Measurements from ENCODE around the gene XAB2.

Gene XAB2

DNA sequence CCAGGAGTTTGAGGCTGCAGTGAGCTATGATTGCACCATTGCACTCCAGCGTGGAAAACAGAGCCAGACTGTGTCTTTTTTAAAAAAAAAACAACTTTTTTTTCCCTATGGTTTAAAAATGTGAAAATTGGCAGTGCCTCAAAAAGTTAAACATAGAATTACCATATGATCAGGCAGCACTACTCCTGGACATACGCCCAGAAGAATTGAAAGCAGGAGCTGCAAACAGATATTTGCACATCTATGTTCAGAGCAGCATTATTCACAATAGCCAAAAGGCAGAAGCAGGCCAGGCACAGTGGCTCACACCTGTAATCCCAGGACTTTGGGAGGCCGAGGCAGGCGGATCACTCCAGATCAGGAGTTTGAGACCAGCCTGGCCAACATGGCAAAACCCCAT lies 35.7 kb upstream of the XAB2 start:
- Histone ChIP-seq H3K27me3 (ENCODE audit: control insufficient read depth in 1 of 2, insufficient read depth in 2 of 2, low read length in 2 of 2) (peaks cover 0 to 6% of the 10 kb centered on the region in 2 donors), H3K9me3 (ENCODE audit: low read length) (no peaks in the 10 kb centered on the region), H3K4me1 (ENCODE audit: insufficient read depth, low read length) (no peaks in the 10 kb centered on the region), H3K9ac (ENCODE audit: low read length) (no peak overlapping the region), H3K4me3 (ENCODE audit: low read depth in 1 of 2, low read length in 2 of 2) (no peak overlapping the region), H3K36me3 (ENCODE audit: insufficient read depth, low read length) (no peaks in the 10 kb centered on the region), H3K27ac (ENCODE audit: low read depth, low read length) (no peak overlapping the region)

DNA sequence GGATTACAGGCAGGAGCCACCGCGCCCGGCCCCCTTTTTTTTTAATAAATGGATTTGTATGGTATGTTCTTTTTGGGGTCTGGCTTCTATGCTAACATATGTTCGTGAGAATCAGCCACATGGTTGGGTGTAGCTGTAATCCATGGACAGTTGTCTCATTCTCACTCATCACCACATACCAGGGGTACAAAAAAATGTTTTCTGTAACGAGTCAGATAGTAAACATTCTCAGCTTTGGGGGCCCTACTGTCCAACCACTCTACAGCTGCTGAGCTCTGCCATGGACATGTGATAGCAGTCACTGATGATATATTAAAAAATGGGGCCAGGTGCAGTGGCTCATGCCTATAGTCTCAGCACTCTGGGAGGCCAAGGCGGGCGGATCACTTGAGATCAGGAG lies 34.4 kb upstream of the XAB2 start:
- no peak overlapping the region for H3K4me3 ChIP-seq (ENCODE audit: low read depth in 1 of 2, low read length in 2 of 2)
- H3K9ac ChIP-seq (ENCODE audit: low read length), result no peak overlapping the region
- H3K36me3 ChIP-seq (ENCODE audit: insufficient read depth, low read length), result no peaks in the 10 kb centered on the region
- no peak overlapping the region for H3K27ac ChIP-seq (ENCODE audit: low read depth, low read length)
- no peaks in the 10 kb centered on the region for H3K27me3 ChIP-seq (ENCODE audit: control insufficient read depth in 1 of 2, insufficient read depth in 2 of 2, low read length in 2 of 2)
- no peaks in the 10 kb centered on the region for H3K9me3 ChIP-seq (ENCODE audit: low read length)
- H3K4me1 ChIP-seq (ENCODE audit: insufficient read depth, low read length), result no peaks in the 10 kb centered on the region

DNA sequence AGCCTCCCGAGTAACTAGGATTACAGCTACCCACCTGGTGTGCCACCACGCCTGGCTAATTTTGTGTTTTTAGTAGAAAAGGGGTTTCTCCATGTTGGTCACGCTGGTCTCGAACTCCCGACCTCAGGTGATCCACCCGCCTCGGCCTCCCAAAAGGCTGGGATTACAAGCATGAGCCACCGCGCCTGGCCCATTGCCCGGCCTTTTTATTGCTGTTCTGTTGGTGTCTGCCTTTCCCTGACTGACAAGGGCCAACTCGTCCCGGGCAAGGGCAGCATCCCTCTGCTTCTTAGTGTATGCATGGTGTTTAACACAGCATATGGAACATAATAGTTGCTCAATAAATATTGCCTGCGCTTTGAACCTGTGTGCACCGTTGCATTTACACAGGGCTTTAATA lies 33.3 kb upstream of the XAB2 start:
- Histone ChIP-seq H3K9ac (ENCODE audit: low read length) (no peak overlapping the region), H3K27ac (ENCODE audit: low read depth, low read length) (no peak overlapping the region), H3K4me3 (ENCODE audit: low read depth in 1 of 2, low read length in 2 of 2) (no peak overlapping the region), H3K36me3 (ENCODE audit: insufficient read depth, low read length) (no peaks in the 10 kb centered on the region), H3K9me3 (ENCODE audit: low read length) (no peaks in the 10 kb centered on the region), H3K4me1 (ENCODE audit: insufficient read depth, low read length) (no peaks in the 10 kb centered on the region), H3K27me3 (ENCODE audit: control insufficient read depth in 1 of 2, insufficient read depth in 2 of 2, low read length in 2 of 2) (no peaks in the 10 kb centered on the region)

DNA sequence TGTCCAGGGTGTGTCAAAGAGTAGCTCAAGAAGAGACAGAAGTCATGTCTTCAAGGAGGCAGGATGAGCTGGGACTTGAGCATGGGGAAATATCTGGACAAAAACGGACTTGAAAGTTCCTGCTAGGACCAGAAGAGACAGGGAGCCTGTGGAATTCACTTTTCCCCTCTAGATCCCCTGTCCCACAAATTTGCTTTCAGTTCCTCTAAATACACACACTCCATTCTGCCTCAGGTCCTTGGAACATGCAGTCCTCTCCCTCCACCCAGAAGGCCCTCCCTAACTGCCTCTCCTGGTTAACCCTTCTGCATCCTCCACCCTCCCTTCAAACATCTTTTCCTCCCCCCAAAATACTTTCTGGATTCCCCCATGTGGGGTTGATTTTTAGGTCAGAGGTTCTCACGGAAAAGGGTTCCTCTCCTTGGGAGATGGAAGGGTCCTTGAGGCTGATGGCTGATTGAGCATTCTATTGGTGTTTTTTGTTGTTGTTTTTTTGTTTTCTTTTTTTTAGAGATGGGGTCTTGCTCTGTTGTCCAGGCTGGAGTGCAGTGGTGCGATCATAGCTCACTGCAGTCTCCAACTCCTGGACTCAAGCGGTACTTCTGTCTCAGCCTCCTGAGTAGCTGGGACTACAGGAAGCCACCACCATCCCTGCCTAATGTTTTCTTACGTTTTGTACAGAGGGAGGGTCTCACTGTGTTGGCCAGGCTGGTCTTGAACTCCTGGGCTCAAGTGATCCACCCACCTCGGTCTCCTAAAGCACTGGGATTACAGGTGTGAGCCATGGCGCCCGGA lies 32.6 kb upstream of the XAB2 start:
- Histone ChIP-seq H3K4me1 (ENCODE audit: insufficient read depth, low read length) (no peaks in the 10 kb centered on the region), H3K9me3 (ENCODE audit: low read length) (no peaks in the 10 kb centered on the region), H3K27ac (ENCODE audit: low read depth, low read length) (no peak overlapping the region), H3K4me3 (ENCODE audit: low read depth in 1 of 2, low read length in 2 of 2) (no peak overlapping the region), H3K27me3 (ENCODE audit: control insufficient read depth in 1 of 2, insufficient read depth in 2 of 2, low read length in 2 of 2) (no peaks in the 10 kb centered on the region), H3K36me3 (ENCODE audit: insufficient read depth, low read length) (no peaks in the 10 kb centered on the region), H3K9ac (ENCODE audit: low read length) (no peak overlapping the region)

DNA sequence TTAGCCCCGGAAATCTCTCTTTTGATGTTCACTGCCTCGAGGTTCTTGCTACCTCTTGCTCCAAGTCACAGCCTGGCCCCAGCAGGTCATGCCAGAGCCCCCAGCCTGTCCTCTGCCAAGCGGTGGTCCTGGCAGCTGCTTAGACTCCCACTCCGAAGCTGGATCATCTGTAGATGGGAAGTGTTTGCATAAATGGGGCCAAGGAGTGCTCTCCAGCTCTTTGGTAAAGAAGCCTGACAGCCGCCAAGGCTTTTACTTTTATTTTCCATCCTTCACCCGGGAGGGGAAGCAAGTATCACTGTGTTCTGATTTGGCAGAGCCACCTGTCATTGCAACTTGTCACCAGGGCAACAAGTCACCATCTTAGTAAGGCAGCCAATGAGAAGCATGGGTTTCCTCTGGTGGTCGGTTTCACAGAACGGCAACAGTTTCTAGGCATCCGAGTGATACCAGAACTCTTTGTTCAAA lies 28.9 kb upstream of the XAB2 start:
- H3K36me3 ChIP-seq (ENCODE audit: insufficient read depth, low read length), result no peaks in the 10 kb centered on the region
- no peaks in the 10 kb centered on the region for H3K9me3 ChIP-seq (ENCODE audit: low read length)
- no peak overlapping the region for H3K27ac ChIP-seq (ENCODE audit: low read depth, low read length)
- H3K4me1 ChIP-seq (ENCODE audit: insufficient read depth, low read length), result no peaks in the 10 kb centered on the region
- H3K27me3 ChIP-seq (ENCODE audit: control insufficient read depth in 1 of 2, insufficient read depth in 2 of 2, low read length in 2 of 2), result no peaks in the 10 kb centered on the region
- H3K9ac ChIP-seq (ENCODE audit: low read length), result no peak overlapping the region
- H3K4me3 ChIP-seq (ENCODE audit: low read depth in 1 of 2, low read length in 2 of 2), result no peak overlapping the region

DNA sequence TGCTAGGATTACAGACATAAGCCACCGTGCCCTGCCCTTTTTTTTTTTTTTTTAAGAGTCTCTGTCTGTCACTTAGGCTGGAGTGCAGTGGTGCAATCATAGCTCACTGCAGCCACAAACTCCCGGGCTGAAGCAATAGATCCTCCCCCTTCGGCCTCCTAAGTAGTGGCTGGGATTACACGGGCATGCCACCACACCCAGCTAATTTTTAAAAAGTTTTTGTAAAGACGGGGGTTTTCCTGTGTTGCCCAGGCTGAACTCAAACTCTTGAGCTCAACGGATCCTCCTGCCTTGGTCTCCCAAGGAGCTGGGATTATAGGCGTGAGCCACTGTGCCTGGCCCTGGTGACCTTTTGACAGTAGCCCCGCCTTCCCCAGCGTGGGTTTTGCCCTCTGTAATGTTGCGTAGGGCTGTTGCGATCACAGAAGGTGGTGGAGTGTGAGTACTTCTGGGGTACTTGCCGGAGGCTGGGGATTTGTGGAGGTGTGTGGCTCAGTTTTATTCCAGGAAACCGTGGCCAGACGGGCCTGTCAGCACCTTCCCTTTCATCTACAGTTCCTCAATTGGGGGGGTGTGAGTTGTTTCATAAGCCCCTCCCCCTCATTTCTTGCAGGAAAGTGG lies 27.9 kb upstream of the XAB2 start:
- Histone ChIP-seq H3K9ac (ENCODE audit: low read length) (no peak overlapping the region), H3K27me3 (ENCODE audit: control insufficient read depth in 1 of 2, insufficient read depth in 2 of 2, low read length in 2 of 2) (no peaks in the 10 kb centered on the region), H3K4me3 (ENCODE audit: low read depth in 1 of 2, low read length in 2 of 2) (no peak overlapping the region), H3K27ac (ENCODE audit: low read depth, low read length) (no peak overlapping the region), H3K4me1 (ENCODE audit: insufficient read depth, low read length) (no peaks in the 10 kb centered on the region), H3K36me3 (ENCODE audit: insufficient read depth, low read length) (no peaks in the 10 kb centered on the region), H3K9me3 (ENCODE audit: low read length) (no peaks in the 10 kb centered on the region)

DNA sequence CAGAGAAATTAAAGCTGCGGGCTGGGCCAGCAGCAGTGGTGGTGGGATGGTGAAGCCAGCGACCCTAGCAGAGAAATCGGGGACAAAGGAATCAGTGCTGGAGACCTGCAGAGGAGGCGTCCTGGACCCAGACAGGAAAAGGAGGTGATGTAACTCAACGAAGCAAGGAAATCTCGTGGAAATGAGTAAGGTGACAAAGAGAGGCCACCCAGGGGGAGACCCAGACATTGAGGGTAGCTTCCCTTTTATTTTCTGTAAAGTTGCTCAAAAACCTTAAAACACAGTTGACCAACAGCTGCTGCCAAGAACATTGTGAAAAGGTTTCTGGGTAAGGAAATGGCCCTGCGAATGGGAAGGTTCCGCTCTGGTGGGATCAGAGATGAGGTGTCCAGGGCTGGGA lies 26.2 kb upstream of the XAB2 start:
- Histone ChIP-seq H3K9ac (ENCODE audit: low read length) (no peak overlapping the region), H3K4me3 (ENCODE audit: low read depth in 1 of 2, low read length in 2 of 2) (no peak overlapping the region), H3K27ac (ENCODE audit: low read depth, low read length) (no peak overlapping the region), H3K36me3 (ENCODE audit: insufficient read depth, low read length) (no peaks in the 10 kb centered on the region), H3K9me3 (ENCODE audit: low read length) (no peaks in the 10 kb centered on the region), H3K4me1 (ENCODE audit: insufficient read depth, low read length) (no peaks in the 10 kb centered on the region), H3K27me3 (ENCODE audit: control insufficient read depth in 1 of 2, insufficient read depth in 2 of 2, low read length in 2 of 2) (no peaks in the 10 kb centered on the region)

DNA sequence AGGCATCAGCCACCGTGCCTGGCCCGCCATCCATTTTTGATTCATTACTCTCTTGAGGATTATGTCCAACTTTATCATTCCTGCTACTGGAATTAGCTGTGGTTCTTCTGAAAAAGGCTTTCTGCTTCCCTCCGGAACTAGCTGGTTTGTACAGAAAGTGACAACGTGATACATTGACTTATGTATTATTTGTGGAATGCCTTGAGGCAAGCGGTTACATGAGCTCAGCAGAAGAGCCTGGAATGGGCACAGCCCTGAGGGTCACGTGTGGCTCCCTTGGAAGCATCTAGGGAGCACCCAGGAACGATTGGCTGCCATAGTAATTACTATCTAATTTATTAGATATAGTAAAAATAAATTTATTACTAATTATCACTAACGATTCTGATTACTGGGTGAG lies 25.1 kb upstream of the XAB2 start:
- H3K27ac ChIP-seq (ENCODE audit: low read depth, low read length), result no peak overlapping the region
- no peaks in the 10 kb centered on the region for H3K4me1 ChIP-seq (ENCODE audit: insufficient read depth, low read length)
- H3K9me3 ChIP-seq (ENCODE audit: low read length), result no peaks in the 10 kb centered on the region
- peaks cover 0 to 4% of the 10 kb centered on the region in 2 donors for H3K27me3 ChIP-seq (ENCODE audit: control insufficient read depth in 1 of 2, insufficient read depth in 2 of 2, low read length in 2 of 2)
- no peak overlapping the region for H3K9ac ChIP-seq (ENCODE audit: low read length)
- H3K4me3 ChIP-seq (ENCODE audit: low read depth in 1 of 2, low read length in 2 of 2), result no peak overlapping the region
- H3K36me3 ChIP-seq (ENCODE audit: insufficient read depth, low read length), result no peaks in the 10 kb centered on the region

DNA sequence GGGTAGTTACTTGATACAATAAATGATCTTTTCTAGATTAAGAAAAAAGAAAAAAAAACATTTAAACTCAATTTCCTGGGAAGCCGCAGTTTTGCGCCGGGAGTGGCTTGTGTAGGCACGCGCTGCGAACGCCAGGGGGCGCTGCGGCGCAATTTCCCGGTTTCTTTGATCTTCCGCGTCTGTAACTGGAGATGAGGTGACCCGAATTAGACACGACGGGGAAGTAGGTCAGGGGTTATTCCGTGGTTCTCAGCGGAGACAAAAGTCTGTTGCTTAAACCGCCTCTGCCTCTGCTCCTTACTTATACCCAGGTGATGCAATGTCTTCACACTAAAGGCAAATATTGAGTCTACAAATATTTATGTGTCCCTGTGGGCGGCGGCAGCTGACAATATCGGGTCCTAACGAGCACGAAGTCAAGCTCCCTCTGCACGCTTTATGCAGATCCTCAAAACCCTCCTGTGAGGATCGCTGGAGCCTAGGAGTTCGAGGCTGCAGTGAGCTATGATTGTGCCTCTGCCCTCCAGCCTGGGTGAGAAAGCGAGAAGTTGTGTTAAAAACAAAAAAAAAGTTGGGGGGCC lies 22.8 kb upstream of the XAB2 start:
- Histone ChIP-seq H3K9ac (ENCODE audit: low read length) (no peak overlapping the region), H3K4me1 (ENCODE audit: insufficient read depth, low read length) (no peaks in the 10 kb centered on the region), H3K27me3 (ENCODE audit: control insufficient read depth in 1 of 2, insufficient read depth in 2 of 2, low read length in 2 of 2) (peaks cover 0 to 4% of the 10 kb centered on the region in 2 donors), H3K4me3 (ENCODE audit: low read depth in 1 of 2, low read length in 2 of 2) (peak overlapping the region in 1 of 2 donors; percentile 41), H3K9me3 (ENCODE audit: low read length) (no peaks in the 10 kb centered on the region), H3K27ac (ENCODE audit: low read depth, low read length) (no peak overlapping the region), H3K36me3 (ENCODE audit: insufficient read depth, low read length) (no peaks in the 10 kb centered on the region)

DNA sequence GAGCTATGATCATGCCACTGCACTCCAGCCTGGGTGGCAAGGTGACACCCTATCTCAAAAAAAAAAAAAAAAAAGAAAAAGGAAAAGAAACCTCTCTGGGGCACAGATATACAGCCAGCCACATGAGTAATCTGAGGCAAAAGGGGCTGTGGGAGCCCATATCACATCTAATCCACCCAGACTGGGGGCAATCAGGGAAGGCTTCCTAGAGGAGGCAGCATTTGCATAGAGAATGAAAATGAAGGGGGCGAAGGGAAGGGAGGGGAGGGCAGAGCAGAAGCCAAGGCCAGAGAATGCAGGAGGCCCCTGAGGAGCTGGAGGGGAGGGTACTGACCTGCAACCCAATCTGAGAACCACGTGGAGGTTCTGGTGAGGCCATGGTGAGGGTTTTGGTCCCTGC lies 20.8 kb upstream of the XAB2 start:
- Histone ChIP-seq H3K9ac (ENCODE audit: low read length) (no peak overlapping the region), H3K27me3 (ENCODE audit: control insufficient read depth in 1 of 2, insufficient read depth in 2 of 2, low read length in 2 of 2) (peaks cover 0 to 16% of the 10 kb centered on the region in 2 donors), H3K9me3 (ENCODE audit: low read length) (no peaks in the 10 kb centered on the region), H3K36me3 (ENCODE audit: insufficient read depth, low read length) (no peaks in the 10 kb centered on the region), H3K4me1 (ENCODE audit: insufficient read depth, low read length) (no peaks in the 10 kb centered on the region), H3K4me3 (ENCODE audit: low read depth in 1 of 2, low read length in 2 of 2) (no peak overlapping the region), H3K27ac (ENCODE audit: low read depth, low read length) (no peak overlapping the region)

DNA sequence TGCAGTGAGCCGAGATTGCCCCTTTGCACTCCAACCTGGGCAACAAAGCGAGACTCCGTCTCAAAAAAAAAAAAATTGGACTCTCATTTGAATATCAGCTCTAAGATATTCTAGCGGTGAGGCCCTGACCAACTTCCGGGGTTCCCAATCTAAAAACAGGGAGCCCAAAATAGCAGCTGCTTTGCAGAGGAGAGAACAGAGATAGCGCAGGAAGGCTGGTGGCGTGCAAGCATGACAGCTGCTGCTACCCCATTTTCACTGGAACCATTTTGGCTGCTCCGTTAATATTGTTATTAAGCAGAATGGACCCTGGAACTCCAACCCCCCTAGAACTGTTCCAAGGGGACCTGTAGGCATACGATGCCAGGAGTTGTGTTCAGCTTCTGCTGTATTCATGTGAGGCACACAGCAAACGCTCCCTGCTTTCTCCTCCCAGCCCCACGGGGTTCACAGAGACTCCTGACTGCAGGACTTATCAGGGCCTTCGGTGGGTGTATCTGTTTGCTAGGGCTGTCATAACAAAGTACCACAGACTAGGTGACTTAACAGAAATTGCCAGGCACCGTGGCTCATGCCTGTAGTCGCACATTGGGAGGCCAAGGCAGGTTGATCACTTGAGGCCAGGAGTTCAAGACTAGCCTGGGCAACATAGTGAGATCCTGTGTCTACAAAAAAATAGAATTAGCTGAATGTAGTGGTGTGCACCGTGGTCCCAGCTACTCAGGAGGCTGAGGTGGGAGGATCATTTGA lies 19.1 kb upstream of the XAB2 start:
- Histone ChIP-seq H3K27ac (ENCODE audit: low read depth, low read length) (no peak overlapping the region), H3K36me3 (ENCODE audit: insufficient read depth, low read length) (no peaks in the 10 kb centered on the region), H3K4me1 (ENCODE audit: insufficient read depth, low read length) (no peaks in the 10 kb centered on the region), H3K9ac (ENCODE audit: low read length) (no peak overlapping the region), H3K27me3 (ENCODE audit: control insufficient read depth in 1 of 2, insufficient read depth in 2 of 2, low read length in 2 of 2) (peaks cover 0 to 30% of the 10 kb centered on the region in 2 donors), H3K9me3 (ENCODE audit: low read length) (no peaks in the 10 kb centered on the region), H3K4me3 (ENCODE audit: low read depth in 1 of 2, low read length in 2 of 2) (no peak overlapping the region)

Measured in muscle layer of colon (tissue), 2 donors.